ENCODE data around the gene HEG1. TPM values are rescaled to one million over a fixed set of nuclear protein-coding genes. Genes with fewer than 3 reads are reported as not detected.
"Not testable (repeated sequence)": the region's sequence is repeated elsewhere in the genome, so short reads cannot be mapped to it uniquely, and the experiment has no call there.

HEG1 gene
- total RNA-seq, 2 donors from 2014 or later, result 20.5 to 30.6 TPM

DNA sequence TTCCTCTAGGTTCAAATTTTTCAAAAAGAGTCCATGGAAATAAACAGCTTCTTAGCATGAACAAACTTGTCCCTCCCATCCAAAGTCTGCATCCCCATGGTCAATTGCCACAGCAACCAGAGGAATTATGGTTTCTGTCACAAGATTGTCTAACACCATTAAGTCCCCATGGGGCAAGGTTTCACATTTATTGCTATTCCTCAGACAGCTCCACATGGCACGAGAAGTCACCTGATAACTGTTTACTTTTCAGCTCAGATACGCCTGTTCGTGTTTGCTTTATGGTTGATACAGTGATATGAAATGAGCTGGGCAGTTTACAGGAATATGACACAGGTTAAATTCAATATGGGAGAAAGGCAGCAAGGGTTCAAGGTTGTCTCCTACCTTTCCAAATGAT is 83.3 kb downstream of the HEG1 start:
- DNase-seq, result no peak
- ATAC-seq, result no peak
- Mint-ChIP-seq H3K27ac (no peak overlapping the region), H3K4me1 (peaks cover 5% of the 10 kb centered on the region), H3K4me3 (no peak overlapping the region), H3K36me3 (ENCODE audit: low read depth) (peaks cover 12% of the 10 kb centered on the region), H3K27me3 (no peaks in the 10 kb centered on the region)
- no peaks in the 10 kb centered on the region for H3K9me3 ChIP-seq (ENCODE audit: control insufficient read depth, low read length, poor library complexity, severe bottlenecking)

DNA sequence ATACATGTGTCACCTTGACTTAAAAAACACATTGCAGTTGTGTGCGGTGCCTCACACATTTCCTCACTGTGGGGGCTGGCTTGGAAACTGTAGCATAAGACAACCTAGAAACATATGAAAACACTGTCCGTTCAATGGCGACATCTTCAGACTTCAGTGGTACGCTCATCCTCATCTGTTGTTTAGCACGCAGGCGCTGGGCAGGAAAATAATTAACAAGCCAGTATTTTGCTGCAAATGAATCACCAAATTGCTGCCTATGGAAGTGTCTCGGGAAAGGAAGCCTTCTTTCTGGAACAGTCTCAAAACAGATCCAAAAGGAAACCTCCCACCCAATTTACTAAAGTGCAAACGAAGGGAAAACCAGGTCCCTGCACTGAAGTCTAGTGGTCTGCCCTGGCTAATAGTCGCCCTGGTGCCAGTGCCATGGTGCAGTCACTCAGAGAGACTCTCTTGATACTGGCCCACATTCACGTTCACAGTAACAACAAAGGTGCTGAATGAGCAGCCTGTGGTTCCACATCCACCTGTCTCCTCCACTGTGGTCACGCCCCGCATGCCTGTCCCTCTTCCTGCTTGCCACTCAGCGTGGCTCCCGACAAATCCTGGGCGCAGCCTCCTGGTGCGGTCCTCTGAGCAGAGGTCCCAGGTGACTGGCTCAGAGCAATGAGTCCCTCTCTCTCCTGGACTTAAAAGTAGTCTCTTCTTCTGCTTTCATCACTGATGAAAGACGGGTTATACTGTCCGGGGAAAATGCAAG is 85.7 kb downstream of the HEG1 start:
- no peak for DNase-seq
- Mint-ChIP-seq H3K4me3 (no peak overlapping the region), H3K27ac (no peak overlapping the region), H3K27me3 (no peaks in the 10 kb centered on the region), H3K36me3 (ENCODE audit: low read depth) (peaks cover 5% of the 10 kb centered on the region), H3K4me1 (no peaks in the 10 kb centered on the region)
- ATAC-seq, result no peak
- H3K9me3 ChIP-seq (ENCODE audit: control insufficient read depth, low read length, poor library complexity, severe bottlenecking), result no peaks in the 10 kb centered on the region

DNA sequence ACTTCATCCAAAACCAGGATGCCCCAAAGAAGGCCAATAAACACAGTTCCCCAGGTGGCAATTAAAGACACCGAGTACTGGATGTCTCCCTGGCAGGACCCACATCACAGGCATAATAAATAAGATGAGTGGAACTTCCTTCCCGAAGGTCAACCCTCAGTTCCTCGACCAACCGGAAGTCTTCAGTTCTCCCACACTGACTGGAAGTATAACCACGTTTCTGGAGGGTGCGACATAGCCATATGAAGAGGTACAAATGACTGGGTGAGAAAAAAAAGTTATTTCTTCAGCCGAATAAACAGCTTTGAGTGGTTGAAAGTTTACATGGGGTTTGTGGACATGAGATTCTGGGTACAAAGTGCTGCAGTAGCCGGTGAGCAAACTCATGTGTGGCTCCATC is 86.6 kb downstream of the HEG1 start:
- peaks cover 5% of the 10 kb centered on the region for H3K36me3 Mint-ChIP-seq (ENCODE audit: low read depth)
- DNase-seq (no peak), ATAC-seq (no peak)
- H3K27me3 Mint-ChIP-seq, result no peaks in the 10 kb centered on the region
- peaks cover 2% of the 10 kb centered on the region for H3K4me1 Mint-ChIP-seq
- no peak overlapping the region for H3K27ac Mint-ChIP-seq
- no peaks in the 10 kb centered on the region for H3K9me3 ChIP-seq (ENCODE audit: control insufficient read depth, low read length, poor library complexity, severe bottlenecking)
- no peak overlapping the region for H3K4me3 Mint-ChIP-seq

DNA sequence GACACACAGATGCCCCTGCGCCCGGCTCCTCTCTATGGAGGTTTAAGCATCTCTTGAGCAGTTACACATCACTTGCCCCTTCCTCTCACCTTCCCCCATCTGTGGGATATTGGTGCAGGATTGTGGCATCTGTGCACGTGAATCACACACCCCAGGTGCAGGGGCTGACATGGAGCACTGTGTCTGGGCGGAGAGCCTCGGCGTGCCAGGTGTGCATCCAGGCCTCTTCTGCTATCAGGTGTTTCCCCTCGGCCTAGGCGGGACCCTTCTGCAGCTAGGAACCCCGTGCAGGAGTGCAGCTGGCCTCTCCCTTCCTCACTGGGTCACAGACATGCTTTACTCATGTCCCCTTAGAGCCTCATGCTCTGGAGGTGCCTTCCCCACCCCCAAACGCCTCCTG is 87.8 kb downstream of the HEG1 start:
- no peaks in the 10 kb centered on the region for H3K9me3 ChIP-seq (ENCODE audit: control insufficient read depth, low read length, poor library complexity, severe bottlenecking)
- Mint-ChIP-seq H3K36me3 (ENCODE audit: low read depth) (peaks cover 5% of the 10 kb centered on the region), H3K4me1 (peaks cover 2% of the 10 kb centered on the region), H3K27me3 (no peaks in the 10 kb centered on the region), H3K27ac (no peak overlapping the region), H3K4me3 (no peak overlapping the region)
- DNase-seq, result no peak
- no peak for ATAC-seq

DNA sequence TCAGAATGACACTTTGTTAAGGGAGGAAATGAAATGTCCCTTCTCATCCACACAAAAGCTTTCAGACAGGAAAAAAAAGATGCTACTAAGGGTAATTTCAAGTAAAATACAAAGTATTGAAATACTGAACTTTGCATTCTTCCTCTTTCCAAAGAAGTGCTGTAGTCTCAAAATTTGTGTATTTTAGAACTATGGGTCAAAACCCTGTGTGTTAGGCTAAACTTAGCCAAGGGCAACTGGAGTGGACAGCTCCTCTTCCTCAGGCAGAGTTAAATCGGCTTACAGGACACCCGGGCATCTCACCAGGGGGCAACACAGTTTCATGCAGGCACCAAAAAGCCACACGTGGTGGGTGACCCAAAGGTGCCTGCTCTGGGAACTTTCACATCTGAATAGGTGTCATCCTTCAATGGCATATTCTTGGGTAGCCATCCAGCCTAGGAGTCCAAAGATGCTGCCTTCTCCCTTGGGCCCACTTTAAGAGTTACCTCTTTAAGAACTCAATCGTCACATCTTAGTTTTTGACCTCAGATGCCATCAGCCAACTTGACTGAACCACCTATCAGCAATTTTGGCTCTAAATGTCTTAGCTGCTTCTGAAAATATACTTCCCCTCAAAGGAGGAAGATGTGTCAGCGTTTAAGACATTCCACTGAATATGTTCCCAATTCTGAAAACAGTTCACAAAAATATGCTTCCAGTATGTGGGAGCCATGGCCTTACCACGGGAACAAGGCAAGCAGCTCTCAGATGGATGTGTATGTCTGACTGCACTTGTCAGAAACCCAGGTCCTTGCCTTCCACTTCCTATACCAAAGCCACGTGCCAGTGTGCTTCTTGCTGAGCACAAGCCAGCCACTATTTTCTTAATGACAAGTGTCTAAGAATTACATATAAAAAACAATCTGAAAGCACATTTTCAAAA is 89.0 kb downstream of the HEG1 start:
- Mint-ChIP-seq H3K27me3 (no peaks in the 10 kb centered on the region), H3K4me1 (peaks cover 2% of the 10 kb centered on the region), H3K4me3 (no peak overlapping the region), H3K36me3 (ENCODE audit: low read depth) (peaks cover 3% of the 10 kb centered on the region), H3K27ac (no peak overlapping the region)
- ATAC-seq, result no peak
- DNase-seq, result no peak
- no peaks in the 10 kb centered on the region for H3K9me3 ChIP-seq (ENCODE audit: control insufficient read depth, low read length, poor library complexity, severe bottlenecking)

DNA sequence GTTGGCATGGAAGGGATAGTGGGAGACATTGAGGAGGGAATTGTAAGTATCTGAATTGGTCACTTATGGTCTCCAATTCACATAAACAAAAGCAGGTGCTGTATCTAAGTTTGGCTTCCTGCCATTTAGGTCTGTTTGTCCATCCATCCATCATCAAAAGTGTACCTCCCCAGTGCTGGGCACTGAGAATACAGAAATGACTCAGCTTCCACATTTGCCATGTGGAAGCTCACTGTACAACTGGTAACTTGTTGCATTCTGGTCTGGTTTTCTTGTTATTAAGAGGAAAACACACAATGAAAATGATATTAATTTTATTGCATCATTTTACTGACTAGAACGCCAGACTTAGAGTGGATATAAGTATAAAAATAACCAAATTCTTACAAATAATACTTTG is 90.4 kb downstream of the HEG1 start:
- H3K27ac Mint-ChIP-seq, result no peak overlapping the region
- H3K9me3 ChIP-seq (ENCODE audit: control insufficient read depth, low read length, poor library complexity, severe bottlenecking), result no peaks in the 10 kb centered on the region
- DNase-seq (no peak), ATAC-seq (no peak)
- no peaks in the 10 kb centered on the region for H3K27me3 Mint-ChIP-seq
- H3K4me1 Mint-ChIP-seq, result peaks cover 2% of the 10 kb centered on the region
- peaks cover 1% of the 10 kb centered on the region for H3K36me3 Mint-ChIP-seq (ENCODE audit: low read depth)
- no peak overlapping the region for H3K4me3 Mint-ChIP-seq

DNA sequence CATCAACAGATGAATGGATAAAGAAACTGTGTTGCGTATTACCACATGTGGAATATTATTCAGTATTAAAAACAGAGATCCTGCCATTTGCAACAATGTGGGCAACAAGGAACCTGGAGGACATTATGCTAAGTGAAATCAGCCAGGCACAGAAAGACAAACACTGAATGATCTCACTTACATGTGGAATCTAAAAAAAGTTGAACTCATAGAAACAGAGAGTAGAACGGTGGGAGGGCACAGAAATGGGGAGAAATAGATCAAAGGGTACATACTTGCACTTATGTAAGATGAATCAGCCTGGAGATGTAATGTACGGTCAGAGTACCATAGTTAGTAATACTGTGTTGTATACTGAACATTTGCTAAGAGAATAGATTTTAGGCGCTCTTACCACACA is 91.4 kb downstream of the HEG1 start:
- Mint-ChIP-seq H3K27me3 (no peaks in the 10 kb centered on the region), H3K27ac (no peak overlapping the region), H3K4me3 (no peak overlapping the region), H3K4me1 (peaks cover 2% of the 10 kb centered on the region), H3K36me3 (ENCODE audit: low read depth) (no peaks in the 10 kb centered on the region)
- no peak for ATAC-seq
- DNase-seq, result no peak
- no peaks in the 10 kb centered on the region for H3K9me3 ChIP-seq (ENCODE audit: control insufficient read depth, low read length, poor library complexity, severe bottlenecking)

DNA sequence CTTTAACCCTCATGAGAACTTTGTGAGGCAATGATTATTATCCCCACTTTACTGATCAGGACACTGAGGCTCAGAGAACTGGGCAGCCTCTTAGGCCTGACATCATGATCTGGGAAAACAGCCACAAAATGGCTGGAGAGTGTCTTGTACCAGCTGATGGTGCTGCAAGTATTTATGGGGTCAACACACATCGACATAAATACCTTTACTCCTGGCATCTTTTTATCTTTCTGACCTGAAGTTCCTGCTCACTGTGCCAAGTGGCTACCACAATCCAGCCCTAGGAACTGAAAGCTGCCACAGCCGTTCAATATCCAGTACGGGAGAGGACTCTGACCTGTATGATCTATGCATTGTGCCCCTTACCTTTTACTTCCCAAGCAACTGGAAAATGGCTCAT is 92.0 kb downstream of the HEG1 start:
- no peak overlapping the region for H3K27ac Mint-ChIP-seq
- ATAC-seq (no peak), DNase-seq (no peak)
- no peaks in the 10 kb centered on the region for H3K9me3 ChIP-seq (ENCODE audit: control insufficient read depth, low read length, poor library complexity, severe bottlenecking)
- peaks cover 2% of the 10 kb centered on the region for H3K4me1 Mint-ChIP-seq
- H3K4me3 Mint-ChIP-seq, result no peak overlapping the region
- H3K27me3 Mint-ChIP-seq, result peaks cover 5% of the 10 kb centered on the region
- H3K36me3 Mint-ChIP-seq (ENCODE audit: low read depth), result no peaks in the 10 kb centered on the region

DNA sequence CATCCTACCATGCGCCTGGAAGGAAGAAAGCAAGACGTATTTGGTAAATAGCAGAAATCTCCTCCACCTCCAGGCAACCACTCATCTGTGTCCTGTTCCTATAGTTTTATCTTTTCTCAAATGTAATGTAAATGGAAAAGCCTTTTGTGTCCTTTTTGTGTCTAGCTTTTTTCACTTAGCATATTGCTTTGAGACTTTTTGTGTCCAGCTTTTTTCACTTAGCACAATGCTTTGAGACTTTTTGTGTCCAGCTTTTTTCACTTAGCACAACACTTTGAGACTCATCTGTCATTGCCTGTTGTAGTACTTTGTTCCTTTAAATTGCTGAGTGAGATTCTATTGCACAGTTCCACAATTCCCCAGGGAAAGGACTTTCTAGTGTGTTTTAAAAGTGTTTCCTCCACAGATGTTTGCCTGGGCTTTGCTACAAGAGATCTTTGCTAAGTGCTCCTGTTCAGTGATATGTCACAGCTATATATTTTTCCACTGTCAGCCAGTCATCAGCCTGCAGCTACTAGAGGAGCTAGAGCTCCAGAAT is 93.3 kb downstream of the HEG1 start:
- Mint-ChIP-seq H3K27ac (no peak overlapping the region), H3K27me3 (peaks cover 6% of the 10 kb centered on the region), H3K4me3 (no peak overlapping the region), H3K36me3 (ENCODE audit: low read depth) (no peaks in the 10 kb centered on the region), H3K4me1 (peaks cover 2% of the 10 kb centered on the region)
- ATAC-seq, result no peak
- H3K9me3 ChIP-seq (ENCODE audit: control insufficient read depth, low read length, poor library complexity, severe bottlenecking), result no peaks in the 10 kb centered on the region
- no peak for DNase-seq

DNA sequence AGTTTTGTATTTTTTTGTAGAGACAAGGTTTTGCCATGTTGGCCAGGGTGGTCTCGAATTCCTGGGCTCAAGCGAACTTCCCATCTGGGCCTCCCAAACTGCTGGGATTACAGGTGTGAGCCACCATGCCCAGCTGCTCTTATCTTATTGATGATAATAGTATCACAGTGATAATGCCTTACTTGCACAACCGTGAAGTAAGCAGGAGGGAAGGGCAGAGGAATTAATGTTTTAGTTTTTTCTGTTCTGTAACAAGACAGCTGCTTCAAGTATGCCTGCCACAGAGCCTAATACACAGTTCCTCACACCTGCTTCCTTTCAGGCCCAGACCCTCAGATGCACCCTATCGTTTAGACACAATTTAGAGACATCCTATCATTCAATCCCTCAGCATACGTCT is 95.1 kb downstream of the HEG1 start:
- peaks cover 6% of the 10 kb centered on the region for H3K27me3 Mint-ChIP-seq
- no peak overlapping the region for H3K4me3 Mint-ChIP-seq
- no peak for ATAC-seq

DNA sequence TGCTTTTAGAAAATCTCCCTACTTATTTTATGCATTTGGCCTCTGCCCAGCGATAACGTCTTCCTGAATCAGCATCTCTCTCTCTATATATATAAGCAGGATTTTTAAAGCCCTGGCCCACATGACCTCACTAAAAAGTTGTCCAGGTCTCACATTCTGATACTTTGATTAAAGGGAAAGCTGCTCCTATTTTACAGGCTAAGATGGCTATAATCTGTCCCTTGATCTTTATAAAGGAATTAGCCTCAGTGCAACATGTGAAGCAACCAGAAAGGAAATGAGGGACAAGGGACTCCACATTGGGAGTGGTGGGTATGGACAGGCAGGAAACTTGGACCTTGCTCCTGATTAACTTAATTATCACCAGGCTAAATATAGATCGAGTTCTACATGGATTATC is 95.7 kb downstream of the HEG1 start:
- H3K4me3 Mint-ChIP-seq, result no peak overlapping the region
- ATAC-seq (no peak), DNase-seq (no peak)
- H3K36me3 Mint-ChIP-seq (ENCODE audit: low read depth), result no peaks in the 10 kb centered on the region
- no peaks in the 10 kb centered on the region for H3K9me3 ChIP-seq (ENCODE audit: control insufficient read depth, low read length, poor library complexity, severe bottlenecking)
- peaks cover 2% of the 10 kb centered on the region for H3K4me1 Mint-ChIP-seq
- H3K27me3 Mint-ChIP-seq, result peaks cover 6% of the 10 kb centered on the region
- no peak overlapping the region for H3K27ac Mint-ChIP-seq

More for the DNA sequence above, 95.1 kb downstream of the HEG1 start:
- Mint-ChIP-seq H3K27ac (no peak overlapping the region), H3K36me3 (ENCODE audit: low read depth) (no peaks in the 10 kb centered on the region), H3K4me1 (peaks cover 2% of the 10 kb centered on the region)
- no peak for DNase-seq
- no peaks in the 10 kb centered on the region for H3K9me3 ChIP-seq (ENCODE audit: control insufficient read depth, low read length, poor library complexity, severe bottlenecking)

DNA sequence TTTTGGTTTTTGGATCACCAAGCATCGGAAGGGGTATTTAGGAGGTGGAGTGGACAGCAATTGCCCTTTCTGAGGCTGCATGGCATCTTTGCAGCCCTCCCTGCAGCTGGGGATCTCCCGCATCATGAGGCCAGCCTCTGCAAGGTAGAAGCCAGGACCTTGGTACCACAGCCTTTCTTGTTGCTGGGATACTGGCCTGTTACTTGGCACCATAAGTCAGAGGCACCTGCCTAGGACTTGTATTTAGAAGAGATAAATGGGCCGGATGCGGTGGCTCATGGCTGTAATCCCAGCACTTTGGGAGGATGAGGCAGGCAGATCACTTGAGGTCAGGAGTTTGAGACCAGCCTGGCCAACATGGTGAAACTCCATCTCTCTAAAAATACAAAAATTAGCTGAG is 97.8 kb downstream of the HEG1 start:
- not testable (repeated sequence) for H3K4me1 Mint-ChIP-seq; H3K27me3 Mint-ChIP-seq; ATAC-seq; H3K36me3 Mint-ChIP-seq (ENCODE audit: low read depth); H3K4me3 Mint-ChIP-seq; H3K9me3 ChIP-seq (ENCODE audit: control insufficient read depth, low read length, poor library complexity, severe bottlenecking); H3K27ac Mint-ChIP-seq; DNase-seq

DNA sequence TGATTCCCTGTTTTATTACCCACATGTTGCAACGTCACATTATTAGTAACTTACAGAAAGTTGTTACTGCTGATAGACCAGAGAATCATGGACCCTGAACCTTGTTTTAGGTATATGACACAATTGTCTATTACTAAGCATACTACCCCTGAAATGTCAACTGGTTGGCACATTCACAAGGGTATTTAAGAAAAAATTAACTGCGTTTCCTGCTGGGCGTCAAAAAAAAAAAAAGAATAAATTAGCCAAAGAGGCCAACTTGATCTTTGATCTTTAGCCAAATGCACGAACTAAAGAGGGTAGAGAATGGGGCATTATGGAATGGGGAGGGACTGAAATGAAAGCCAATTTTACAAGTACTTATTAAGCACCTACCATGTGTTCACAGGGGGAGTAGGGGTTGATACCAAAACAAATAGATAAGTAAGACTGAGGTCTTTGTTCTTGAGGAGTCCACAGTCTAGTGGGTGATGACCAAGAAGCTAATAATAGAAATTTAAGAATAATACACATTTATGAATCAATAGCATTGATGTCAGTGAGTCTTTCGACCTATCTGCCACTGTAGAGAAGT is 103.4 kb downstream of the HEG1 start:
- no peaks in the 10 kb centered on the region for H3K36me3 Mint-ChIP-seq (ENCODE audit: low read depth)

More for the DNA sequence above, 103.4 kb downstream of the HEG1 start:
- Mint-ChIP-seq H3K4me1 (no peaks in the 10 kb centered on the region), H3K27me3 (no peaks in the 10 kb centered on the region), H3K4me3 (no peak overlapping the region), H3K27ac (no peak overlapping the region)
- DNase-seq (no peak), ATAC-seq (no peak)
- no peaks in the 10 kb centered on the region for H3K9me3 ChIP-seq (ENCODE audit: control insufficient read depth, low read length, poor library complexity, severe bottlenecking)

All from T-helper 17 cell (primary cell).